Measurements from ENCODE around the gene LDAH.

GRCh38 chr2:20725782-20726181 is 97.1 kb downstream of the LDAH start:
- TF ChIP-seq CTCF (IDR thresholded peaks at IDR 0.05) (no peak), EZH2 (IDR thresholded peaks at IDR 0.05; ENCODE audit: borderline replicate concordance, insufficient read depth, low read depth, low read length, poor library complexity, severe bottlenecking) (no peak)
